Left hindlimb (tissue), 1 donor: Measurements from ENCODE around the gene ALPP.
"Not testable (repeated sequence)": the region's sequence is repeated elsewhere in the genome, so short reads cannot be mapped to it uniquely, and the experiment has no call there.

ENCODE experiments used
- DNase-seq: peaks from one replicate; pipeline ENCODE4 v3.0.0-alpha.2; 2018

Gene ALPP

GRCh38 chr2:232382331-232383225, 4.0 kb downstream of the ALPP start:
- no peak for DNase-seq

- no peak for DNase-seq
These were observed 5.9 kb downstream of the ALPP start for GRCh38 chr2:232384466-232384865.

- not testable (repeated sequence) for DNase-seq
These were observed 6.5 kb downstream of the ALPP start for GRCh38 chr2:232385058-232385457.

- no peak for DNase-seq
These were observed 7.3 kb downstream of the ALPP start for GRCh38 chr2:232385660-232386489.

- DNase-seq: no peak
These were observed 7.9 kb downstream of the ALPP start for GRCh38 chr2:232386490-232386739.

- DNase-seq: no peak
These were observed 8.3 kb downstream of the ALPP start for GRCh38 chr2:232386740-232387450.

GRCh38 chr2:232387451-232388171, 9.1 kb downstream of the ALPP start:
- DNase-seq: no peak

- DNase-seq: no peak
These were observed 9.9 kb downstream of the ALPP start for GRCh38 chr2:232388324-232388891.

GRCh38 chr2:232389327-232389726, 10.8 kb downstream of the ALPP start:
- DNase-seq: no peak

GRCh38 chr2:232390661-232391060, 12.1 kb downstream of the ALPP start:
- no peak for DNase-seq

- no peak for DNase-seq
These were observed 15.0 kb downstream of the ALPP start for GRCh38 chr2:232393556-232393955.

GRCh38 chr2:232394431-232394830, 15.9 kb downstream of the ALPP start:
- not testable (repeated sequence) for DNase-seq

GRCh38 chr2:232395586-232395985, 17.0 kb downstream of the ALPP start:
- DNase-seq: no peak

- DNase-seq: no peak
These were observed 18.1 kb downstream of the ALPP start for GRCh38 chr2:232396683-232397082.

- no peak for DNase-seq
These were observed 19.9 kb downstream of the ALPP start for GRCh38 chr2:232398293-232399034.

- DNase-seq: no peak
These were observed 21.9 kb downstream of the ALPP start for GRCh38 chr2:232400256-232401015.

GRCh38 chr2:232402518-232402917, 24.0 kb downstream of the ALPP start:
- DNase-seq: no peak

- no peak for DNase-seq
These were observed 27.5 kb downstream of the ALPP start for GRCh38 chr2:232405943-232406510.

- DNase-seq: no peak
These were observed 28.2 kb downstream of the ALPP start, which contains the start of gene ALPG for GRCh38 chr2:232406556-232407310. Gene ALPG, plus strand, starts transcription at chr2:232406844. Its CDS starts 51 bp downstream, at chr2:232406895.
